Esophagus mucosa (tissue), 1 donor: Measurements from ENCODE around the gene LCN12. TPM values are rescaled to one million over a fixed set of nuclear protein-coding genes. Genes with fewer than 3 reads are reported as not detected.

Experiments
- ATAC-seq: fragments of 200-7000 bp; cut with Tn5 transposase; one replicate; pipeline ENCODE4 v1.9.1; 2020
- total RNA-seq: library from RNA; stranded (reverse); gene quantifications from one replicate; pipeline ENCODE4 v1.2.4, GENCODE V29; 2023
- donor health status: DM: yes; HTN: yes; CAD: no.

The LCN12 gene
- total RNA-seq, 1 donor from 2014 or later = 0.80 TPM

DNA sequence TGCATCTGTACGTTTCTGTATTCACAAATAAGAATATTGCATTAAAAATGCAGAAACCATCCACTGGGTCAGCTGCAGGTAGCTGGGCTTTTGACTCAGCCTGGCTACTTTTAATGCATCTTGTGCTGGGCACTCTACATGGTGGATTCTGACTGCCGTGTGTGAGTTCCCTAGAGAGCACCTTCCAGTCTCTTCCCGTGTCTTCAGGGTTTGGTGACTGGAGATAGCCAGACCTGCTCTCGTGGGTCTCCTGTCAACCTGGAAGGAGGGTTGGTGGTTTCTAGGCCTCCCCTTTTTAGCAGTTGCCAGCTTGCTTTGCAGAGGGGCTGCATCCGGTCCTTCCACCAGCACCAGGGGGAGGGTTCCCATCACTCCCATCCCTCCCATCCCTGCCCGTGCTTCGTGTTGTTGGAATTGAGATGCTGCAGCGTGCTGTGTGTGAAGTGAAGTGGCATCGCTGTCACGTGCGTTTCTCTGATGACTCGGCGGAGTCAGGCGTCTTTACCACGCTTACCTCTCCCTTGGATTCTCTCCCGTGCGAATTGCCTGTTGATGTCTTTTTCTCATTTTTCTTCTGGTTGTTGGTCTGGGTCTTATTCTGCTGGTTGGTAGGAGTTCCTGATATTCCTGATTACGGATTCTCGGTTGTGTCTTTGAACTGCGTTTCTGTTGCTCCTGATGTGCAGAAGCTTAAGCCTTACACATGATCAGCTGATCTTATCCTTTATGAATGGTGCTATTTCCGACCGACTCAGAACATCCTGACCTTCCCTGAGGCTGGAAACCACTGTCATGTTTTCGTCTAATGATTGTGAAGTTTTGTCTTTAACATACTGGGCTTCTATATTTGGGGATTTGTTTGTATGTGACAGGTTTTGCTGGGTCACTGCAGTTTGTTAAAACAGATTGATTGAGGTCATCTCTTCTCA lies 24.5 kb upstream of the LCN12 start:
- no peak for ATAC-seq

DNA sequence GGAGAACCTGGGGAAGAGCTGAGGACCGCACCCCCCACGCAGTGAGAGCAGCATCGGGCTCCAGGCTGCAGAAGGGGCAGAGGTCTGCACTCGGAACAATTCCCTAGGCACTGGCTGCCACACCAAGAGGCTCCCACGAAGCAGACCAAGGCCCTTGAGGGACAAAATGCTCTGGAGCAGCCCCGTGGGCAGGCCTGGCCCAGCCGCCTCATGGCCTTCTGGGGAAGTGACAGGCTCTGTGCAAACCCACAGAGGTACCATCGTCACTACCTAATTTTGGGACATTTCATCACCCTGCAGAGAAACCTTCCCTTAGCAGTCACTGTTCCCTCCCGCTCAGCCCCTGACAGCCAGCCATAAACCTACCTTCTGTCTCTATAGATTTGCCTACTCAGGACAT lies 23.5 kb upstream of the LCN12 start:
- ATAC-seq = no peak

DNA sequence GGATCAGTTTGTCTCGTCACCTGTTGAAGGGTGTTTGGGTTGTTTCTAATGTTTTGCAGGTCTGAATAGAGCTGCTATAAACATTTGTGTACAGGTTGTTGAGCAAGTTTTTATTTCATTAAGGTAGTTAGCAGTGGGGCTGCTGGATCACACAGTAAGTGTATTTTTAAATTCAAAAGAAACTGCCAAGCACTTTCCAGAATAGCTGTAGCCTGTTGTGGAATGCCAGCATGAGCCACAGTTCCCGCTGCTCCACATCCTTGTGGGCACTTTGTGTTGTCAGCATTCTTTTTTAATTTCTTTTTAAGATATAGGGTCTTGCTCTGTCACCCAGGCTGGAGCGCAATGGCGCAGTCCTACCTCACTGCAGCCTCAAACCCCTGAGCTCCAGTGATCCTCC lies 22.1 kb upstream of the LCN12 start:
- no peak for ATAC-seq

DNA sequence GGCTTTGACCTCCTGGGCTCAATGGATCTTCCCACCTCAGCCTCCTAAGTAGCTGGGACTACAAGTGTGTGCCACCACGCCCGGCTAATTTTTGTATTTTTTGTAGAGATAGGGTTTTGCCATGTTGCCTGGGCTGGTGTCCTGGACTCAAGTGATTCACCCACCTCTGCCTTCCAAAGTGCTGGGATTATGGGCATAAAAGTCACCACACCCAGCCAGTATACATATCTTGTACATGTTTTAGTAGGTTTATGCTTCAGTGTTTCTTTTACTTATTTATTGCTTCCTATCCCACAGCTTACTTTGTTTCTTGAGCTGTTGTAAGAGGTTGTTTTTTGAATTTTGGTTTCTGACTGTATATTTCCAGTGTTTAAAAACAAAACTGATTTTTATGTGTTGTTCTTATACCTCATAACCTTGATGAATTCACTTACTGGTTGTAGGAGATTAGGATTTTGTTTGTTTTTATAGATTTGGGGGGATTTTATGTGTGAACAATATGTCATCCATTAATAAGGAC lies 20.4 kb upstream of the LCN12 start:
- peak; percentile 46 for ATAC-seq

DNA sequence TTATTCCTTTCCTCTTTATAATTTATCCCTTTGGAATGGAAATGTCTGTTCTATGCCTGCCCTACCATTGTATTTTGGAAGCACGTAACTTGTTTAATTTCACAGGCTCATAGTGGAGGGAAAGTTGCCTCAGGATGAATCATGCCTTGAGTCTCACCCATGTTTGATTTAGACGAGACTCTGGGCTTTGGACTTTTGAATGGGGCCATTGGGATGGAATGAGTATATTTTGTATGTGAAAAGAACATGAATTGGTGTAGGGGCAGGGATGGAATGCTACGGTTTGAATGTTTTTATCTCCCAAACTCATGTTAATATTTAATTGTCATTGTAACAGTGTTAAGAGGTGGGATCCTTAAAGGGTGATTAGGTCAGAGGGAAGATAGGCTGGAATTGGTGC lies 17.8 kb upstream of the LCN12 start:
- ATAC-seq = no peak

DNA sequence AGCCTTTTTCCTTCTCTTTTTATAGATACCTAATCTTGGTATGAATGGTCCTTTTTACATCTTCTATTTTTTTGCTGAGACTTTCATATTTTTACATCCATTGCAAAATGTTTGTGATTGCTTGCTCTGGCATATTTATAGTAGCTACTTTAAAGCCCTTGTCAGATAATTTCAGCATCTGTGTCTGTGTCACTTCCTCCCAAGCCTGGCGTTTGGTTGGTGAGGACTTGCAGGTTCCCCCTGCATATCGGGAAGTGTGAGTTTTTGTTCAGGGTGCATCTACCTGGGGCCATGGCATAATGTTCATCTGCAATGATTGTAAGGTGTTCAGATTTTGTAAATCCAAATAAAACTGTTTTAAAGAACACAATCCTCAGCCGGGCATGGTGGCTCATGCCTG lies 16.4 kb upstream of the LCN12 start:
- ATAC-seq = no peak

DNA sequence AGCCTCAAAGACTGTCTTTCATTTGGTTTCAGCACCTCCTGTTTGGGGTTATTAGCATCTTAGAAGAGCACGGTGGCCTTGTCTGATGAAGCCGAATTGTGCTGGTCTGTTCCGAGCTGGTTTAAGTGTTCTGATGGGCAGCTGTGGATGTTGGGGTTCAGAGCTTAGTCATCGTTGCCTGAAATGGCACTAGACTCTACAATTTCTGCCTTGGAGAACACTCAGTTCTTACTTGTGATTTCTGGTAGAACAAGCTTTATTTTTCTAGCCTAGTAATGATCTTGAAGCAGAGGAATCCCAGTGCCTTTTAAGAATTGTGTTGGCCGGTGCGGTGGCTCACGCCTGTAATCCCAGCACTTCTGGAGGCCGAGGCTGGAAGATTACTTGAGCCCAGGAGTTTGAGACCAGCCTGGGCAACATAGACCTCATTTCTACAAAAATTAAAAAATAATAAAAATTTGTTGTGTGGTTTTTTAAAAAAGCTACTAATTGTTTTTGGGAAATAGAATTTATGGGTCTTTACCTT lies 15.4 kb upstream of the LCN12 start:
- no peak for ATAC-seq

DNA sequence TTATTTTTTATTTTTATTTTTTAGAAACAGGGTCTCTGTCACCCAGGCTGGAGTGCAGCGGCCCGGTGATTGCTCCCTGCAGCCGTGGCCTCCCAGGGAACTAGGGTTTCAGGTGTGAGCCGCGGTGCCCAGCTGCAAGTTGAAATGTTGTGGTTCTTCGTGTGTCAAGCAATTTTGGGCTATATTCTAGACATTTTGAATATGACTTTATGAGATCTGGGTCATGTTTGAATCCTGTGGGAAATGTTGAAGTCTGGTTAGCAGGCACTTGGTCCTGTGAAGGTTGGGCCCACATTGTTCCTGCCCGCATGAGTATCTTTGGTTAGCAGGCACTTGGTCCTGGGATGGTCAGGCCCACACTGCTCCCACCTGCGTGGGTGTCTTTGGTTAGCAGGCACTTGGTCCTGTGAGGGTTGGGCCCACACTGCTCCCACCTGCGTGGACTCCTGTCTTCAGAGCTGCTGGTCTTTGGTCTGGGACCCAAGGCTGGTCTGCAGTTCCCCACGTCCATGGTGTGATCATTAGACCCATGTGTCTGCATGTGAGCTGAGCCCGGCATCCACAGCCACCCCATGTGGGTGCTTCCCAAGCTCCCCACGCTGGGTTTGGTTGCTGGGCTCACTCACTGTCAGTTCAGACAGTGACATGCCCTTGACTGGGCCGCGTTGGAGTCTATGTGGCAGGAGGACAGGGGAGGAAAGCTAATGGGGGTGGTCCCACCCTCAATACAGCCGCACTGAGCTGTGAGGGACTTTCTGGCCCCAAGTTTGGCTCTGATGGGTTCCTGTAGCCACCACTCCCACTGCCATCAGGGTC lies 14.7 kb upstream of the LCN12 start:
- no peak for ATAC-seq

DNA sequence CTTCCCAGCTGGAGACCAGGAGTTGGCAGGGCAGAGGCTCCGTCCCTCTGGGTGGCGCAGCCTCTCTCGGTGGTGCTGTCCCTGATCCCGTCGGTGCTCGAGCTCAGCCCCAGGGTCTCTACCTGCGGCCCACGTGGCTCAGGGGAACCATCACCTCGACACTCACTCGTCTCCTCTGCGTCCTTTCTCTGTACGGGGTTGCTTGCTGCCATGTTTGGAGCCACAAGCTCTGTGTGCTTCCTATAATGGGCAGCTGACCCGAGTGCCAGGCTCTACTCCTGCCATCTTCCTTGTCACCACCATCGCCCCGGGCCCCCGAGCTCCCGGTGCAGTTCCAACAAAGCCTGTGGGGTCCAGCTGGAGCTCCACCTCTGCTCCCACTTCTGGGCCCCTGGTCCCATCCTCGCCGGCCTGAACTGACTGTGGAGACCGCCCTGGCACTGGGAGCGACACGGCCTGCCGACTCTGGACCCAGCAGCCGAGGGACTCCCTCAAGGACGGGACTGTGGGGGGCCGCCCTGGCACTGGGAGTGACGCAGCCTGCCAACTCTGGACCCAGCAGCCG lies 12.6 kb upstream of the LCN12 start:
- no peak for ATAC-seq

DNA sequence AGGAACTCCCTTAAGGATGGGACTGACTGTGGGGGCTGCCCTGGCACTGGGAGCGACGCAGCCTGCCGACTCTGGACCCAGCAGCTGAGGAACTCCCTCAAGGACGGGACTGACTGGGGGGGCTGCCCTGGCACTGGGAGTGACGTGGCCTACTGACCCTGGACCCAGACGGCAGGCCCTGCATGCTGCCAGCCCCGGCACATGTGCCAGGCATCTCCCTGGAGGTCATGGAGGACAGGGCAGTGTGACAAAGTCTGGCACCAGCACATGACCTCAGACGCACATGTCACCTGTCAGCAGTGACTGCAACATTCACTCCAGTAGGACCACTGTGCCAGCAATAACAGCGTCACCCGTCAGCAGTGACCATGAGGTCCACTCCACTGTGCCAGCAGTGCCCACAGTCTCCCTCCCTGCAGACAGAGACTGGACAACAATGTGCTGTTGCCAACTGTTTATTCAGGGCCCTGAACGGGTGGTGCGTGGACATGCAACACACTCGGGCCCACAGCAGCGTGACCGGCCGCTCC lies 12.0 kb upstream of the LCN12 start:
- ATAC-seq = no peak

DNA sequence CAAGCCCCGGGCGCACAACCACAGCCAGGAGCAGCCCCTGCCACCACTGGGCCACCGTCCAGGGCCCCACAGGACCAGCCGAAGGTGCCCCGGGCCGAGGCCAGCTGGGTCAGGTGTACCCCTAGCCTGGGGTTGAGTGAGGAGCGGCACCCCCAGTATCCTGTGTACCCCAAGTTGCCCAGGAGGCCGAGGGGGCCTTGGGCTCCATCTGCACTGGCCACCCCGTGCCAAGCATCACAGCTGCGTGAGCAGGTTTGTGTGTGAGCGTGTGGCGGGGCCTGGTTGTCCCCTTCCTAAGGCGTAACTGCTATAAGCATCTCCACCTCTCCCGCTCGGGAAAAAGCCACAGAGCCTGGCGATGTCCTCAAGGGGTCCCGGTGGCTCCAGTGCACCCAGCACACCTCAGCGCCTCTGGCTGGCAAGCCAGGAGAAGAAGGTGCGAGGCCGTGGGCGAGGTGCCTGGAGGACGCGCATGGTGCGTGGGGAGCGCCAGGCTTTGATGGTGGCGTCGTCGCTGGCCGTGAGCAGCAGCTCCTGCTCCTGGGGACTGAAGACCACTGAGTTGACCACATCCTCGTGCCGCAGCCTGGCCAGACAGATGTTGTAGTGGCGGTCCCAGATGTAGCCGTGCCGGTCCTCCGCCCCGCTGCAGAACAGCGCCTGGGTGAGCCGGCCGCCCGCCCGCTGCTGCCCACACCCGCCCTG lies 11.4 kb upstream of the LCN12 start:
- ATAC-seq = no peak

DNA sequence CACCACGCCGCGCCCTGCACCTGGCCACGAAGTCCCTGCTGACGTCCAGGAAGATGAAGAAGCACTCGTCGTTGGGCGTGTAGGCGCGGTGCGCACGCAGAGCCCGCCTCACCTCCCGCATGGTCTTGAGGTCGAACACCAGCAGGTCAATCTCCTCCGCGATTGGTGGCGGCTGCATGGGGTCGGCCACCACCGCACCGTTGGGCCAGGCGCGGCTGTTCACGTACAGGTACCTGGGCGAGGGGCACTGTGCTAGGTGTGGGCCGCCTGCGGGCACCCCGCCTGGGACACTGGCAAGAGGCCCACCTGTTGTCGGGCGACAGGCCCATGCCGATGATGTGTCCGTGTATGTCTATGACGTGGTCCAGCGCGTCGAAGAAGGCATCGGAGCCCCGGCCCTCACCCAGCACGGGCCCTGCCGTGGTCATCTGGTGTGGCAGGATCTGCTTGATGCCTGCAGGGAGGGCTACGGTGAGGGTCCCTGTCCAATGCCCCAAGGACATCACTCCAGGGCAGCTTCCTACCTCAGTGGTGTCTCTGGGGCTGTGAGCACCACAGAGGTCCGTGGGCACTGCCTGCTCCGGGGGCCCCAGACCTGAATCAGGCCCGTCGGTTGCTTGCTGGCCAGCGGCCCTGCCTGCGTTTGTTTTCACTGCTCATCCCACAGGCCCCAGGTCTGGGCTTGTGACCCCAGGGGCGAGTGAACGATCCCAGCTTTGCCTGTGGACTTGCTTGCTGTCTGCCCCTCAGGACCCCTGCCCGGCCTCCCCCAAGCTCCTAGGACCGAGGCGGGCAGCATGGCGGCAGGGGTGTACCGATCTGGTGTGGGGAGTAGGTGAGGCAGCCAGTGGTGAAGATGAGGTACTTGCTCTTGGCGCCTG lies 10.6 kb upstream of the LCN12 start:
- ATAC-seq = no peak

DNA sequence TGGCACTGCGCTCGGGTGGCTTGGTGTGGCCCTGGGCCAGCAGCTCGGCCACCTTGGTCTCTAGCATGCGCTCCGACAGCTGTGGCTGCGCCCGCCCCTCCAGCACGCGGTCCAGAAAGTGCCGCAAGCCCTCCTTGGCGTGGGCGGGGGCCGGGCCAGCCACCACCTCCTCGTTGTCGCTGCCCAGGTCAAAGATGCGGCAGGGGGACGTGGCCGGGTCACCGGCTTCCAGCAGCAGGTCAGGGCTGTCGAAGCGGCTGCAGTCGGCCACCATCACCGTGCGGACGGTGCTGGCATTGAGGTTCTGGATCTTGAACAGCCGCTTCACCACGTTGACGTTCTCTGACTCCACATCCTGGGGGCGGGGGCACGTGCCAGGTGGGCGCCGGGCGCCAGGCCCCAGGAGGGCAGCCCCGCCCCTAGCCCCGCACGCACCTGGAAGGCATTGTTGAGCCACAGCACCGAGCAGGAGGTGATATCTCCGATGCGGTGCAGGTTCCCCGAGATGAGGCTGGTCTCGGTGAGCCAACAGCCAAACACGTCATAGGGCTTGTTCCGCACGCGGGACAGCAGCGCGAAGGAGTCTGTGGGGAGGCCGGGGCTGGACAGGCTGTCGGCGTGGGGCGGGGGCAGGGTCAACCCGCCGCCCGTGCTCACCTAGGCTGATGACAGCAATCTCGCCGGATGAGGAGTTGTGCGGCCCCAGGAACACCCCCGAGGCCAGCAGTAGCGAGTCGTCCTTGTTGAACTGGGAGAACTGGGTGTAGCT lies 9.8 kb upstream of the LCN12 start:
- no peak for ATAC-seq

DNA sequence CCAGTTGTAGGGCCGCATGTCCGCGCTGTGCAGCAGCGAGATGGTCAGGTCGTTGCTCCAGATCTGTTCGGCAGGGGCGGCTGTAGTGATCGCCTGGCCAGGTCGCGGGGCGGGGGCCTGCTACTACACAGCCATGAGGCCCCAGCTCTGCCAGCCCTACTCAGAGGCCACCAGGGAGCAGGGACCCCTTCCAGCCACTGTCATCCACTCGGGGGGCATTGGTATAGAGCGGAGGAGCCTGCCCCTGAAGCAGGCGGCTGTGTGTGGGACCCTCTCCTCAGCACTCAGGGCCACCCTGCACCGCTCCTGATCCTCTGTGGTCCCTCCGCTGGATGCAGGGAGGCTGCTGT lies 9.2 kb upstream of the LCN12 start:
- ATAC-seq = no peak

DNA sequence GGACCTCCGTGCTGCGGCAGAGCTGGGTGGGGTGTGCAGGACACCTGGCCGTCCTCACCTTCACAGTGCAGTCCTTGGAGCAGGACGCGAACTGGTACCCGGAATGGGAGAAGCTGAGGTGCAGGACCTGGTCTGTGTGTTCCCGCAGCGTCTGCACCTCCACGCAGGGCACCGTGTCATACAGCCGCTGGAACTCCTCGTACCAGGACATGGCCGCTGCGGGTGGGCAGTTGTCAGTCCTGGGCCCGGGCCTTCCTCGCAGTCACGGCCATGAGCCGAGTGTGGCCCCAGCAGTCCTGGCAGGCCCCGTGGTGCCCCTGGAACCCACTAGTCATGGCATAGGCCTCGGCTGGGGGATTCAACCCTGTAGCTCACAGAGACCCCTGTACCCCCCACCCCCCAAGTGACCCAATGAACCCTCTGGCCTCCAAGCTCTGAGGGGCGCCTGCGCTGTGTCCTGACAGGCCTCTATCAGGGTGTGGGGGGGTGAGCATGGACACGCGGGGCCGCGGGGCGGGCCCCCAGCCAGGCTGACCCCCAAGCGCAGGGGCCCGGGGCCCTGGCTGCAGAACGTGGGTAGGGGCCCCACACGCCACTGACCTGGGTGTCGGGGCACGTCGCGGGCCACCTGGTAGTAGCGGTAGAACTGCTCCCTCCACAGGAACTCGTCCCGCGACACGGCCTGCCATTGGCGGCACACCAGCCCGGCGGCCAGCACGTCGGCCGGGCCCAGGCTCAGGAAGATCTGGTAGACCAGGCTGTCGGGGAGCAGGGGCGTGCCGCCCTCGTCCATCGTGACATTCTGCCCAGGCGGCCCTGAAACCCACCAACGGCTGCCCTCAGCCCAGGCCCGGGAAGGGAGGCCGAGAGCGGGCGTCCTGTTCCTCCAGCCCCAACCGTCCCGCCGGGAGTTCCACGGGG lies 8.5 kb upstream of the LCN12 start:
- peak; percentile 18 for ATAC-seq

DNA sequence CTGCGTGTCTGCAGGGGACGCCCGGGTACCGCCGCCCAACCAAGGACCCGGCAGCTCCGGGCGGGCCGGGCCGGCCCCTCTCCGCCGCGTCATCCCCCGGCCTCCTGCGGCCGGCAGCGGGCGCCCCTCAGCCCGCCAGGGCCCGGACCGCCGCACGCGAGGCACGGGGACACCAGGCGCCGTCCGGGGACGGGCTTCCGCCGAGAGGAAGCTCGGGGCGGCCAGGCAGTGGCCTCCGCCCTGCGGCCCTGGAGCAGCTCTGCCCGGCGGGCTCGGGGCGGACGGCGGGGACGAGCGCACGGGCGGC lies 7.9 kb upstream of the LCN12 start:
- ATAC-seq = peak; percentile 25

DNA sequence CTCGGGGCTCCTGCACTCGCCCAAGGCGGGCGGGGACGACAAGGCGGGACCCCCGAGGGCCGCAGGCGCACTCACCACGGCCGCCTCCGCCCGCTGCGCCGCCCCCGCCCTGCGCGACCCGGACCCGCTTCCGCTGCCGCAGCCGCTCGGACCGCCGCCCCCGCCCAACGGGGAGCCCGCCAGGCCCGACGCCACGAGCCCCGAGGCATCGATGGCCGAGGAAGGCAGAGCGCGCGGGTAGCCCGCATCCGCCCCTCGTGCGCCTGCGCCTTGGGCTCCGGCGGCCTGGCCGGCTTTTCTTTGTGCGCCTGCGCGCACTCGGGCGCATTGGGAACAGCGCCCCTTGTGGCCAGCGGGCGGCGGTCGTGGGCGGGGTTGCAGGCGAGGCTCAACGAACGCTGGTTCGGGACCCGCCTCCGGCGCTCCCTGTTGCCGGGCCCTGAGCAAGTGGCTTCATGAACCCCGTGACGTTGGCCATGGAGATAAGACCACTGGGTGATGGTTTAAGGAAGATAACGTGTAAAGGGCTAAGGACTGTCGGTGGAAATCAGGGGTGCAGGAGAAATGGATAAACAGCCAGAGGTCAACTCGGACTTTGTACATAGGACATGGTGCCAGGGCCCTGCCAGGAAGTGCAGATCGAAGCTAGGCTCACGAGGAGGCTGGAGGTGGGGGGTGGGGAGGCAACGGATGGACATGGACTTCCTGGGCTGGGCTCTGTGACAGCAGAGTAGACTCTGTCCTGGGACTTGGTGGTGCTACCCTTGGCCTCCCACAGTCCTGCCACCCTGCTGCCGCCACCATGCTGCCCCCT lies 7.3 kb upstream of the LCN12 start, which contains the start of the genes C8G and FBXW5:
Gene C8G, plus strand, starts transcription at position 725 of the 814 bp plus-strand sequence. Its CDS starts 78 bp downstream, at position 803.
Gene FBXW5, minus strand, starts transcription at position 220 of the 814 bp plus-strand sequence. CDS start 655 bp downstream, outside the sequence.
- ATAC-seq = peak; percentile 77
